ENCODE results near the gene PDPR.
"Not testable (repeated sequence)": the region's sequence is repeated elsewhere in the genome, so short reads cannot be mapped to it uniquely, and the experiment has no call there.

DNA sequence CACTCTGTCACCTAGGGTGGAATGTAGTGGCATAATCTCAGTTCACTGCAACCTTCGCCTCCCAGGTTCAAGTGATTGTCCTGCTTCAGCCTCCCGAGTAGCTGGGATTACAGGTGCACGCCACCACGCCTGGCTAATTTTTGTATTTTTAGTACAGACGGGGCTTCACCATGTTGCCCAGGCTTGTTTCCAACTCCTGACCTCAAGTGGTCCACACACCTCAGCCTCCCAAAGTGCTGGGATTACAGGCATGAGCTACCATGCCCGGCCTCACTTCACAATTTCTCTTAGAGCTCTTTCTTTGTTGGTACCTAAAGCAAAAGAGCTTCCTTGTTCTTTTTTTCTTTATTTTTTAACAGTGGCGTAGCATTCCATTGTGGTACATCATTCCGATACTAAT lies 35.2 kb downstream of the PDPR start:
- not testable (repeated sequence) for TF ChIP-seq ZNF274 (IDR thresholded peaks at IDR 0.05; ENCODE audit: insufficient read depth, insufficient read length); ZSCAN29 (IDR thresholded peaks at IDR 0.05); SP1 (IDR thresholded peaks at IDR 0.05; ENCODE audit: low read depth, low read length); CEBPB (IDR thresholded peaks at IDR 0.05; ENCODE audit: borderline replicate concordance in 1 of 2, low read depth in 2 of 2, low read length in 2 of 2)
- TF ChIP-seq, protein P1, sequence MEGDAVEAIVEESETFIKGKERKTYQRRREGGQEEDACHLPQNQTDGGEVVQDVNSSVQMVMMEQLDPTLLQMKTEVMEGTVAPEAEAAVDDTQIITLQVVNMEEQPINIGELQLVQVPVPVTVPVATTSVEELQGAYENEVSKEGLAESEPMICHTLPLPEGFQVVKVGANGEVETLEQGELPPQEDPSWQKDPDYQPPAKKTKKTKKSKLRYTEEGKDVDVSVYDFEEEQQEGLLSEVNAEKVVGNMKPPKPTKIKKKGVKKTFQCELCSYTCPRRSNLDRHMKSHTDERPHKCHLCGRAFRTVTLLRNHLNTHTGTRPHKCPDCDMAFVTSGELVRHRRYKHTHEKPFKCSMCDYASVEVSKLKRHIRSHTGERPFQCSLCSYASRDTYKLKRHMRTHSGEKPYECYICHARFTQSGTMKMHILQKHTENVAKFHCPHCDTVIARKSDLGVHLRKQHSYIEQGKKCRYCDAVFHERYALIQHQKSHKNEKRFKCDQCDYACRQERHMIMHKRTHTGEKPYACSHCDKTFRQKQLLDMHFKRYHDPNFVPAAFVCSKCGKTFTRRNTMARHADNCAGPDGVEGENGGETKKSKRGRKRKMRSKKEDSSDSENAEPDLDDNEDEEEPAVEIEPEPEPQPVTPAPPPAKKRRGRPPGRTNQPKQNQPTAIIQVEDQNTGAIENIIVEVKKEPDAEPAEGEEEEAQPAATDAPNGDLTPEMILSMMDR (IDR thresholded peaks at IDR 0.05 in 2 of 3, conservative IDR thresholded peaks at IDR 0.05 in 1 of 3; ENCODE audit: control insufficient read depth in 2 of 3, extremely low read depth in 1 of 3, insufficient read depth in 1 of 3, low read depth in 3 of 3, low read length in 3 of 3), result not testable (repeated sequence)
